ENCODE results near the gene WDR73.
A peak's percentile ranks its signal among the peaks of the same experiment; 100 is the strongest.

The WDR73 gene

DNA sequence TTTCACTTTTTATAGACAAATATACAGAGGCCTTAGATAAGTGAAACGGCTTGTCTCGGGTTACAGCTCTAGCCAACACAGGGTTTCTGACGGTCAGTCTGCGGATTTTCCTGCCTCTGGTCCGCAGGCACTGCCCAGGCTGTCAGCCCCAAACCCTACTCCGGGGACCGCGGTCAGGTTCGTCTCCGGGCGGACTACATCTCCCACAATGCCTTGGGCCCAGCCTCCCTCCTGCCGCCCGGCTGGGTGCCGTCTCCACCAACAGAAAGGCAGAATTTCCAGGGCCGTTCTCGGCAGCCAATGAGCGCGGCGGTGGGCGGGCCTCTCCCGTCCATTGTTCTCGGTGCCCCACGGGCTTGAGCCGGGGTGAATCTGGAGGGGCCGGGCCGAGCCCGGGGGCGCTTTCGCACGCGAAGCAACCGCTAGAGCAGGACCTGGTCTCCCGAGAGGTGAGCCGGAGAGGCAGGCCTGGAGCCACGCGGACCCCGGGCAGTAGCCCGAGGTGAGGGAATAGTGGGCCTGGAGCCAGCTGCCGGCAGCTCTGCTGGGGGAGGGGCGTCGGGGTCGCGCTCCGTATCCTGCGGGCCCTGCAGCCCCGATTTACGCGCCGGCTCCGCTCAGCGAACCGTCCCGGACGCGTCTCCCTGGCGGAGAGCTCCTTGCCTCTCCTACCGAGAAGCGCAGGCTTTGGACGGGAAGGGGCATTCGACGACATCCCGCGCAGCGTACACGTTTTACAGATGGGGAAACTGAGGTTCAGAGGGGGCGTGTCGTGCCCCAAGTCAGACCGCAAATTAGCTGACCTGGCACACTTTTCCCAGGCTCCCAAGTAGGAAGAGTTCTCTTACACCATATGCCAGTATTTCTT lies 53.2 kb downstream of the WDR73 start, which contains the start of gene ZSCAN2:
TSS of gene ZSCAN2 (plus strand) at position 323 of the 868 bp plus-strand sequence. CDS start 2,919 bp downstream, outside the sequence.
- Histone ChIP-seq H3K9me2 (ENCODE audit: low read depth, low read length) (no peaks in the 10 kb centered on the region), H3F3A (ENCODE audit: insufficient read depth, low read length) (no peaks in the 10 kb centered on the region), H3K4me3 (ENCODE audit: low read depth, low read length, poor library complexity, severe bottlenecking) (peak within 1 kb of the TSS; percentile 93), H3K4me1 (ENCODE audit: insufficient read depth, low read length, severe bottlenecking) (peaks cover 51% of the 10 kb centered on the region), H3K27me3 (ENCODE audit: insufficient read depth, low read length) (no peaks in the 10 kb centered on the region), H3K9ac (ENCODE audit: low read length) (peak within 1 kb of the TSS; percentile 74), H4K20me1 (ENCODE audit: insufficient read depth, low read length) (no peaks in the 10 kb centered on the region), H3K36me3 (ENCODE audit: insufficient read depth, low read length) (peaks cover 19% of the 10 kb centered on the region; the same call in 1 of the 2 replicates), H3K27ac (ENCODE audit: low read depth, low read length, poor library complexity, severe bottlenecking) (peak within 1 kb of the TSS; percentile 95), H3K79me2 (ENCODE audit: insufficient read depth, low read length) (peaks cover 5% of the 10 kb centered on the region; the same call in 1 of the 2 replicates), H3K4me2 (ENCODE audit: low read length) (peak within 1 kb of the TSS; percentile 66), H2AFZ (ENCODE audit: low read length) (0 out of 2 replicates have a peak within 1 kb of the TSS, but pooled peaks have one; percentile 48), H3K9me3 (ENCODE audit: low read length) (no peaks in the 10 kb centered on the region)
- TF ChIP-seq EZH2 (IDR thresholded peaks at IDR 0.05; ENCODE audit: borderline replicate concordance, low read length): no peak
- no peak for TF ChIP-seq CTCF (IDR thresholded peaks at IDR 0.05; ENCODE audit: low read length)

- Histone ChIP-seq H3K4me1 (ENCODE audit: insufficient read depth, low read length, severe bottlenecking) (peaks cover 51% of the 10 kb centered on the region), H3F3A (ENCODE audit: insufficient read depth, low read length) (no peaks in the 10 kb centered on the region), H3K27me3 (ENCODE audit: insufficient read depth, low read length) (no peaks in the 10 kb centered on the region), H3K9me3 (ENCODE audit: low read length) (no peaks in the 10 kb centered on the region), H3K9ac (ENCODE audit: low read length) (peak overlapping the region; percentile 74; the same call in 1 of the 2 replicates), H3K4me3 (ENCODE audit: low read depth, low read length, poor library complexity, severe bottlenecking) (peak overlapping the region; percentile 93), H3K79me2 (ENCODE audit: insufficient read depth, low read length) (peaks cover 5% of the 10 kb centered on the region; the same call in 1 of the 2 replicates), H3K36me3 (ENCODE audit: insufficient read depth, low read length) (peaks cover 13% of the 10 kb centered on the region; the same call in 1 of the 2 replicates), H3K27ac (ENCODE audit: low read depth, low read length, poor library complexity, severe bottlenecking) (no peak overlapping the region), H3K4me2 (ENCODE audit: low read length) (peak overlapping the region; percentile 66), H4K20me1 (ENCODE audit: insufficient read depth, low read length) (no peaks in the 10 kb centered on the region), H3K9me2 (ENCODE audit: low read depth, low read length) (no peaks in the 10 kb centered on the region), H2AFZ (ENCODE audit: low read length) (0 out of 2 replicates have a peak overlapping the region, but pooled peaks have one; percentile 48)
- TF ChIP-seq CTCF (IDR thresholded peaks at IDR 0.05; ENCODE audit: low read length) (no peak), EZH2 (IDR thresholded peaks at IDR 0.05; ENCODE audit: borderline replicate concordance, low read length) (no peak)
These were observed 53.8 kb downstream of the WDR73 start for GRCh38 chr15:84600331-84600686.

DNA sequence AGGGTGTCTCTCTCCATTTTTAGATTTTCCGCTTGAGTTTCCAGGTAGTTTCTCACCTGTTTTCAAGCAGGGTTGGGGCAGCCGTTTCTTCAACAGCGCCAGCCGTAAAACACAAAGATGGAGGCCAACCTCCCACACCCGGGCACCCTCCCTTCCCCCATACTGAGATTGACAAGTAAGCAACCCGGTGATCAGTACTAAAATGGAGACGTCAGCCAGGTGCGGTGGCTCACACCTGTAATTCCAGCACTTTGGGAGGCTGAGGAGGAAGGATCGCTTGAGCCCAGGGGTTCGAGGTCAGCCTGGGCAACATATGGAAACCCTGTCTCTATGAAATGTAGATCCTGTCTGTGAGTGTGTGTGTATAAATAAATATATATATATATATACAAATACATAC lies 54.2 kb downstream of the WDR73 start:
- Histone ChIP-seq H4K20me1 (ENCODE audit: insufficient read depth, low read length) (no peaks in the 10 kb centered on the region), H3K79me2 (ENCODE audit: insufficient read depth, low read length) (peaks cover 5% of the 10 kb centered on the region; the same call in 1 of the 2 replicates), H3F3A (ENCODE audit: insufficient read depth, low read length) (no peaks in the 10 kb centered on the region), H3K9me2 (ENCODE audit: low read depth, low read length) (no peaks in the 10 kb centered on the region), H3K36me3 (ENCODE audit: insufficient read depth, low read length) (peaks cover 10% of the 10 kb centered on the region; the same call in 1 of the 2 replicates), H3K4me3 (ENCODE audit: low read depth, low read length, poor library complexity, severe bottlenecking) (no peak overlapping the region), H3K9ac (ENCODE audit: low read length) (no peak overlapping the region), H3K27me3 (ENCODE audit: insufficient read depth, low read length) (no peaks in the 10 kb centered on the region), H3K27ac (ENCODE audit: low read depth, low read length, poor library complexity, severe bottlenecking) (peak overlapping the region; percentile 95), H3K9me3 (ENCODE audit: low read length) (no peaks in the 10 kb centered on the region), H3K4me1 (ENCODE audit: insufficient read depth, low read length, severe bottlenecking) (peaks cover 51% of the 10 kb centered on the region), H3K4me2 (ENCODE audit: low read length) (peak overlapping the region; percentile 47), H2AFZ (ENCODE audit: low read length) (no peak overlapping the region)
- no peak for TF ChIP-seq EZH2 (IDR thresholded peaks at IDR 0.05; ENCODE audit: borderline replicate concordance, low read length)
- no peak for TF ChIP-seq CTCF (IDR thresholded peaks at IDR 0.05; ENCODE audit: low read length)

All from OCI-LY1 (cell line).